Neural progenitor cell (in vitro differentiated cells): ENCODE measurements around the gene FMO3.

Source experiments
- EZH2 ChIP-seq: fragments of 200-600 bp; sonication (generic); IDR thresholded peaks from 2 replicates; pipeline ENCODE4 v1.6.1; 2017; ENCODE audit warnings: antibody characterized with exemption, mild to moderate bottlenecking, moderate library complexity
- EZH2phosphoT487 ChIP-seq: fragments of 200-600 bp; sonication (generic); IDR thresholded peaks from 2 replicates; pipeline ENCODE4 v1.6.1; 2017; ENCODE audit warnings: antibody characterized with exemption
- TF ChIP-seq, protein P1 (sequence below): fragments of 200-600 bp; sonication (generic); IDR thresholded peaks from 2 replicates; pipeline ENCODE4 v1.5.1; 2017; ENCODE audit warnings: antibody characterized with exemption, mild to moderate bottlenecking

- TF ChIP-seq, protein P1, sequence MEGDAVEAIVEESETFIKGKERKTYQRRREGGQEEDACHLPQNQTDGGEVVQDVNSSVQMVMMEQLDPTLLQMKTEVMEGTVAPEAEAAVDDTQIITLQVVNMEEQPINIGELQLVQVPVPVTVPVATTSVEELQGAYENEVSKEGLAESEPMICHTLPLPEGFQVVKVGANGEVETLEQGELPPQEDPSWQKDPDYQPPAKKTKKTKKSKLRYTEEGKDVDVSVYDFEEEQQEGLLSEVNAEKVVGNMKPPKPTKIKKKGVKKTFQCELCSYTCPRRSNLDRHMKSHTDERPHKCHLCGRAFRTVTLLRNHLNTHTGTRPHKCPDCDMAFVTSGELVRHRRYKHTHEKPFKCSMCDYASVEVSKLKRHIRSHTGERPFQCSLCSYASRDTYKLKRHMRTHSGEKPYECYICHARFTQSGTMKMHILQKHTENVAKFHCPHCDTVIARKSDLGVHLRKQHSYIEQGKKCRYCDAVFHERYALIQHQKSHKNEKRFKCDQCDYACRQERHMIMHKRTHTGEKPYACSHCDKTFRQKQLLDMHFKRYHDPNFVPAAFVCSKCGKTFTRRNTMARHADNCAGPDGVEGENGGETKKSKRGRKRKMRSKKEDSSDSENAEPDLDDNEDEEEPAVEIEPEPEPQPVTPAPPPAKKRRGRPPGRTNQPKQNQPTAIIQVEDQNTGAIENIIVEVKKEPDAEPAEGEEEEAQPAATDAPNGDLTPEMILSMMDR: no peak
- TF ChIP-seq EZH2 (no peak), EZH2phosphoT487 (no peak)
Observed at GRCh38 chr1:171141688-171142415, 51.1 kb downstream of the FMO3 start.
